ENCODE measurements around the gene AP3B1. TPM values are rescaled to one million over a fixed set of nuclear protein-coding genes. Genes with fewer than 3 reads are reported as not detected.
A peak's percentile ranks its signal among the peaks of the same experiment; 100 is the strongest.

AP3B1 gene
- polyA plus RNA-seq, 3 donors = 20.3 to 39.8 (median 24.9) TPM

GRCh38 chr5:78274540-78275197, 19.8 kb downstream of the AP3B1 start:
- intact Hi-C loops (cut with micrococcal nuclease) = no loop called here
- no peaks in the 10 kb centered on the region for H3K4me1 ChIP-seq (ENCODE audit: control insufficient read depth in 1 of 2, insufficient read depth in 2 of 2, low read length in 2 of 2)
- WGBS (ENCODE audit: insufficient coverage) = no CpG with 5 or more reads among the region's 1 CpG
- Mint-ChIP-seq H3K4me3 (no peak overlapping the region), H3K36me3 (peaks cover 17 to 20% of the 10 kb centered on the region in 2 donors), H3K9me3 (peaks cover 0 to 3% (median 1%) of the 10 kb centered on the region in 7 donors), H3K27ac (no peak overlapping the region), H3K27me3 (ENCODE audit: low read depth in 3 of 3) (no peaks in the 10 kb centered on the region), H3K4me1 (peaks cover 15% of the 10 kb centered on the region)
- no peak overlapping the region for H3K4me3 ChIP-seq (replicated peaks in 1 of 3; ENCODE audit: low read depth in 2 of 3, low read length in 3 of 3)
- H3K27ac ChIP-seq (ENCODE audit: low read depth in 1 of 2, low read length in 2 of 2) = no peak overlapping the region
- no peak overlapping the region for H3K4me2 ChIP-seq (replicated peaks; ENCODE audit: extremely low read depth, low read length, poor library complexity, severe bottlenecking)
- DNase-seq = no peak
- no peaks in the 10 kb centered on the region for H3K27me3 ChIP-seq (ENCODE audit: control insufficient read depth in 2 of 2, insufficient read depth in 2 of 2, low read length in 2 of 2)
- TF ChIP-seq CTCF (IDR thresholded peaks at IDR 0.05) = no peak
- H2AFZ ChIP-seq (ENCODE audit: insufficient read depth, low read depth, low read length, poor library complexity, severe bottlenecking) = no peak overlapping the region
- peaks cover 94% of the 10 kb centered on the region for H4K20me1 ChIP-seq (ENCODE audit: insufficient read depth, low read length)
- H3K9ac ChIP-seq (ENCODE audit: insufficient read depth, low read length, poor library complexity, severe bottlenecking) = no peak overlapping the region
- no peaks in the 10 kb centered on the region for H3K9me3 ChIP-seq (replicated peaks in 1 of 2; ENCODE audit: control insufficient read depth in 1 of 2, insufficient read depth in 1 of 2, low read length in 2 of 2)
- peaks cover 99% of the 10 kb centered on the region for H3K79me2 ChIP-seq (ENCODE audit: insufficient read depth, low read length)
- H3K36me3 ChIP-seq (replicated peaks in 1 of 2; ENCODE audit: control insufficient read depth in 1 of 2, insufficient read depth in 2 of 2, low read length in 2 of 2) = peaks cover 2 to 6% of the 10 kb centered on the region in 2 donors

GRCh38 chr5:78273436-78273835, 21.1 kb downstream of the AP3B1 start:
- H3K79me2 ChIP-seq (ENCODE audit: insufficient read depth, low read length) = peaks cover 93% of the 10 kb centered on the region
- WGBS (ENCODE audit: insufficient coverage) = 100% methylated on average over 1 of the region's 1 CpG
- no peak for DNase-seq
- peaks cover 100% of the 10 kb centered on the region for H4K20me1 ChIP-seq (ENCODE audit: insufficient read depth, low read length)
- no peaks in the 10 kb centered on the region for H3K27me3 ChIP-seq (ENCODE audit: control insufficient read depth in 2 of 2, insufficient read depth in 2 of 2, low read length in 2 of 2)
- Mint-ChIP-seq H3K27ac (peak overlapping the region in 3 of 7 donors; percentile 31 to 50 (median 34)), H3K4me3 (no peak overlapping the region), H3K9me3 (peaks cover 0 to 3% (median 1%) of the 10 kb centered on the region in 7 donors), H3K36me3 (peaks cover 14 to 20% of the 10 kb centered on the region in 2 donors), H3K4me1 (peaks cover 23% of the 10 kb centered on the region), H3K27me3 (ENCODE audit: low read depth in 3 of 3) (no peaks in the 10 kb centered on the region)
- H3K9me3 ChIP-seq (replicated peaks in 1 of 2; ENCODE audit: control insufficient read depth in 1 of 2, insufficient read depth in 1 of 2, low read length in 2 of 2) = no peaks in the 10 kb centered on the region
- no peak for TF ChIP-seq CTCF (IDR thresholded peaks at IDR 0.05)
- H2AFZ ChIP-seq (ENCODE audit: insufficient read depth, low read depth, low read length, poor library complexity, severe bottlenecking) = no peak overlapping the region
- H3K4me3 ChIP-seq (replicated peaks in 1 of 3; ENCODE audit: low read depth in 2 of 3, low read length in 3 of 3) = no peak overlapping the region
- H3K4me2 ChIP-seq (replicated peaks; ENCODE audit: extremely low read depth, low read length, poor library complexity, severe bottlenecking) = no peak overlapping the region
- peaks cover 2 to 6% of the 10 kb centered on the region in 2 donors for H3K36me3 ChIP-seq (replicated peaks in 1 of 2; ENCODE audit: control insufficient read depth in 1 of 2, insufficient read depth in 2 of 2, low read length in 2 of 2)
- intact Hi-C loops (cut with micrococcal nuclease) = no loop called here
- no peak overlapping the region for H3K27ac ChIP-seq (ENCODE audit: low read depth in 1 of 2, low read length in 2 of 2)
- peaks cover 4 to 11% of the 10 kb centered on the region in 2 donors for H3K4me1 ChIP-seq (ENCODE audit: control insufficient read depth in 1 of 2, insufficient read depth in 2 of 2, low read length in 2 of 2)
- H3K9ac ChIP-seq (ENCODE audit: insufficient read depth, low read length, poor library complexity, severe bottlenecking) = no peak overlapping the region
